ENCODE results near the gene BICD1. TPM values are rescaled to one million over a fixed set of nuclear protein-coding genes. Genes with fewer than 3 reads are reported as not detected.
"Not testable (repeated sequence)": the region's sequence is repeated elsewhere in the genome, so short reads cannot be mapped to it uniquely, and the experiment has no call there.

BICD1 gene
- total RNA-seq, 1 experiment from 2014 or later, result 8.1 TPM

DNA sequence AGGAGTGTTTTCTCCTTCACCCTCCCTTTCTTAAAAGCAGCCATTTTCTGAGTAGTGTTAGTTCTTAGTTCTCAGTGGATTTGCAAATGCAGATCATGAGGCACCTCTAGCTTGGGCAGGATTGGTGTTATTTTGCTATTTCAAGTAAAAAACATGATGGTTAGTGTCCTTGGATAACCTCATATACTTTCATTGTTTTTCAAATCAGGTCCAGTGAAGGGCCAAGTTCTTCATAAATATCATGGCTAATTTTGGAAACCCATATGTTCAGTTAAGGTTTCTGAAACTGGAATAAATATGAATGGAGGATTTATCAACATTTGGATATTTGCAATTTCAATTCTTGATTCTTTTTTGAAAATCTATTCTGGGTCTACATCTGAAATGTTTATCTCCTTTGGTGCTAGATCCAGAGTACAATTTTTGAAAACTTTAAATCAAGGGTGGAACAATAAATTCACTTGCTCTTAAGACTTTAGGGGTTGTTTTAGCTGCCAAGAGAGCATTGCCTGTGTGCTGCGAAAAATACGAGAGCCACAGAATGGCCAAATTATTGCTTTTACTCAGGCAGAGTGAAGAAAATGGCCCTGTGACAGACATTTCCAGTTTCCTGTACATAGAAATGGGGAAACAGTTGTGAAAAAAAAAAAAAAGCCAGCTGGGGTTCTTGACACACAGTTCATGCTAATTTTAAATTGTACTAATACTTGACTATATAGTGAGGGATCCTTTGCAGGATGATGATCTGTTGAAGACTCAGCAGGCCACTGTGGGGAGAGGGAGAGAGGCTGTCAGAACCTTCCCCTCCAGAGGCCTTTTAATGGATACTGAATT, 104.6 kb downstream of the BICD1 start:
- in situ Hi-C loops (cut with HindIII; ENCODE audit: low pct_unique_long_range_greater_than_20kb, low sequenced_read_pairs), result no loop called here
- DNase-seq (ENCODE audit: low read depth, low spot score), result no peak

- in situ Hi-C loops (cut with HindIII; ENCODE audit: low pct_unique_long_range_greater_than_20kb, low sequenced_read_pairs), result no loop called here
- no peak for DNase-seq (ENCODE audit: low read depth, low spot score)
Measured at GRCh38 chr12:32211900-32212156, 105.2 kb downstream of the BICD1 start.

GRCh38 chr12:32214723-32215122, 108.1 kb downstream of the BICD1 start:
- in situ Hi-C loops (cut with HindIII; ENCODE audit: low pct_unique_long_range_greater_than_20kb, low sequenced_read_pairs), result no loop called here
- no peak for DNase-seq (ENCODE audit: low read depth, low spot score)

DNA sequence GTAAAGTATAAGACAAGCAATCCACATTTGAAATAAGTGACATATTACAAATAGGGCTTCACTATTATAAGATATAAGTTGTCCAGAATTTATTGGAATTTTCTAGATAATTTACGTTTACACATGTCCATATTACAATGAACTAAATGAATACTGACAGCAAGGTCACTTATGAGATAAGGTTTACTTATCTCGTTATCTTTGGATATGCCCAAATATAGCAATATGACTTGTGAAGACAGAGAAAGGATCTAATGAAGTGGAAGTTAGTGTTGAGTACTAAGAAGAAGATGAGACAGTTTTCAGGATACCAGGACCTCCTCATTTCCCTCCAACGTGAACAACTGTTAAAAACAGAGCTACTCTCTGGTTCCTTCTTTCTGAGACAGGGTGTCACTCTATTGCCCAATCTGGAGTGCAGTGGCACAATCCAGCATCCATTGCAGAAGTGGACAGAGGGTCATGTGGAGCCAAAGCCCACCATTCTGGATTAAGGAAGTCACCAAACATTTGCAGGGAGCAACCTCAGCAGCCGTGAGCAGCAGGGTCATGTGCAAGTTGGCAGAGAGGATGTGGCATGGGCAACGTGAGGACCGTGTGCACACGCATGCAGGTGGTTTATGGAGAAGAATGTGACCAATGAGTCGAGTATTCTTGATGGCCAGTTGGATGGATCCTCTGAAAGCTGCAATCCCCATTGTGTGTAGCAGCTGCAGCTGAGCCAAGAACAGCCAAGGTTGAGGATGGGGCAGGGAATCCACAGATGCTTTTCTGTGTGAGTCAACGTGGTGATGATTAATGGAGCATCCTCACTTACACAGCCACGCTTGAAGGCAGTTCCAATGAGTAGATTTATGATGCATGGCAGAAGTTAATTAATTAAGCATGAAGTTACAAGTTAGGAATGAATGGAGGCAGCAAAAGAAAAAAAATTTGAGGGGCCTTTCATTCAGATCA, 111.0 kb downstream of the BICD1 start:
- in situ Hi-C loops (cut with HindIII; ENCODE audit: low pct_unique_long_range_greater_than_20kb, low sequenced_read_pairs), result no loop called here
- no peak for DNase-seq (ENCODE audit: low read depth, low spot score)

DNA sequence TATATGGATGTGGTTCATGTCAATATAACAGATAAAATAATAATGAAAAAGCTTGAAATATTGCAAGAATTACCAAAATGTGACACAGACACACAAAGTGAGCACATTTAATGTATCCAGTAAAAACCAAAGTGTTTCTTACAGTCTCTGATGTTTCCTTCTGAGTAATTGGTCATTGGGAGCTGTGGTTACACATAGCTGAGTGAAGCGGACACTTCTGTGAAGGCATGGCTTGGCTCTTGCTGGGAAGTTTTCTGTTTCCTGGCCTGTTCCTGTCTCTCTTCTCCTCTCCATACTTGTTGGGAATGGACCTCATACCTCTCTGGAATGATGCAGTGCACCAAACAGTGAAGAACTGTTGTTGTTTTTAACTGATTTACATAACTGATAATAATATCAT, 117.3 kb downstream of the BICD1 start:
- DNase-seq (ENCODE audit: low read depth, low spot score), result no peak
- in situ Hi-C loops (cut with HindIII; ENCODE audit: low pct_unique_long_range_greater_than_20kb, low sequenced_read_pairs), result no loop called here

DNA sequence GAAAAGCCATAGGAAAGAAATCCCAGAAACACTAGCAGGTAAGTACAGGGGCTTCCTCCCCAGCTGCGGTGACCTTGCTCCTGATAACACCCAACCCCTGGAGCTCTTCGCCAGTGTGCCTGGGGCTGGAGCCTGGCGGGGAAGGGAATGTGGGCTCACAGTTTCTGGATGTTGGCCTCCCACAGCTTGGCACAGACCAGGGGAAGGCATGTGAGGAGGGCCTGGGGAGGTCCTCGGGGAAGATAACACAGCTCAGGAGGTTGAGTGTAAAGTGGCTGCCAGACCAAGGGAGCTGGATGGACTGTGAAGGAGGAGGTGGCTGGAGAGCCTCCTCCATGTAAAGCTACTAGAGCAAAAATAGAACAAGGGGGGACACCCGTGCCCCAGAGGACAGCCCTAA, 120.1 kb downstream of the BICD1 start:
- in situ Hi-C loops (cut with HindIII; ENCODE audit: low pct_unique_long_range_greater_than_20kb, low sequenced_read_pairs), result no loop called here
- no peak for DNase-seq (ENCODE audit: low read depth, low spot score)

DNA sequence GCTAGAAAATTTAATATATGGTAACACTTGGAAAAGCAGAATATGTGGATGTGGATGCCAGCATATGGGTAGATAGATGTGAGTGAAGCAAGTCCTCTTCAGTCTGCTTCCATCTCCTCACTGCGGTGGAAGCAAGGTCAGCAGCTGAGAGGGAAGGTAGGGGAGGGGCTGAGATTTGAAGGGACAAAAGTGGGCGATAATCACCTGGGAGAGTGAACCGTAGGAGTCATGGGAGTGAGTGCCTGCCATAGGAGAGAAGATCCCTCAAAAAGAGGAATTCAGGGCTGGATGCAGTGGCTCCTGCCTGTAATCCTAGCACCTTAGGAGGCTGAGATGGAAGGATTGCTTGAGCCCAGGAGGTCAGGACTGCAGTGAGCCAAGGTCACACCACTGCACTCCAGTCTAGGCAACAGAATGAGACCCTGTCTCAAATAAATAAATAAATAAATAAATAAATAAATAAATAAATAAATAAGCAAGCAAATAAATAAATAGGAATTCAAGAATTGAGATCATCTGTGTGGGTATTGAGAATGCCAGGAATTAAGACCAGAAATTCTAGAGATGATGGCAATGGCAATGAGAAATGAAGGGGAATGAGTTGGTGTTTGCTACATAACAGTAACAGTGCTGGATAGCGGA, 123.4 kb downstream of the BICD1 start:
- DNase-seq (ENCODE audit: low read depth, low spot score), result no peak
- in situ Hi-C loops (cut with HindIII; ENCODE audit: low pct_unique_long_range_greater_than_20kb, low sequenced_read_pairs), result no loop called here

DNA sequence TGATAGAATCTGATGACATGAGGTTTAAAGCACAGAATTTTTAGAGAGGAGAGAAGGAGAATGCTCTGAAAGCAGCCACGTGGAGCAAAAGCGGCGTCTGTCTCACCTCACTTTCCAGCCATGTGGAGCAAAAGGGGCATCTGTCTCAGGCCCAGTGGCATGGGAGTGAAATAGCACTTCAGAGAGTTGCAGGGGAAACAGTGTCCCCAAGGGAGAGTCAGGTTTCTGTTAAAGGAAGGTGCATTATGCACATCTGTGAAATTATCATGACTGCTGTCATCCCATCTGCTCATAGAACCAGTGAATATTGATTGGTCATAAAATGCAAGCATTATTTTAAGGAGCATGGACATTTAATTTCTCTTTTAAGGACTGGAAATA, 124.0 kb downstream of the BICD1 start:
- no peak for DNase-seq (ENCODE audit: low read depth, low spot score)
- in situ Hi-C loops (cut with HindIII; ENCODE audit: low pct_unique_long_range_greater_than_20kb, low sequenced_read_pairs), result no loop called here

GRCh38 chr12:32231361-32231760, 124.7 kb downstream of the BICD1 start:
- in situ Hi-C loops (cut with HindIII; ENCODE audit: low pct_unique_long_range_greater_than_20kb, low sequenced_read_pairs); DNase-seq (ENCODE audit: low read depth, low spot score): not testable (repeated sequence)

GRCh38 chr12:32233568-32233967, 126.9 kb downstream of the BICD1 start:
- in situ Hi-C loops (cut with HindIII; ENCODE audit: low pct_unique_long_range_greater_than_20kb, low sequenced_read_pairs), result no loop called here
- DNase-seq (ENCODE audit: low read depth, low spot score), result no peak

GRCh38 chr12:32235251-32235650, 128.6 kb downstream of the BICD1 start:
- peak; percentile 56 for DNase-seq (ENCODE audit: low read depth, low spot score)
- in situ Hi-C loops (cut with HindIII; ENCODE audit: low pct_unique_long_range_greater_than_20kb, low sequenced_read_pairs), result no loop called here

DNA sequence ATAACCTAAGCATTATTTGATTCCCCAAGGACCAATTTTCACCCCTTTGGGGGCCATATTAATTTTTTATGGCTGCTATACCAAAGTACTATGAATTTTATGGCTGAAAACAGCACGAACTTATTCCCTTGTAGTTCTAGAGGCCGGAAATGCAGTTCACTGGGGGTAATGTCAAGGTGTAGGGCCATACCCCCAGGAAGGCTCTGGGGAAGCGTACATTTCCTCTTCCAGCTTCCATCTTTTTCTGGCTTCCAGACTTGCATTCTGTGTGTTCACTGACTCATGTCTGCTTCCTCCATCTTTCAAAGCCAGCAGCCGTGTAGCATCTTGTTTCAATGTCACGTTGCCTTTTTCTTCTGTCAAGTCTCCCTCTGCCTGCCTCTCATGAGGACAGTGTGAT, 133.5 kb downstream of the BICD1 start:
- in situ Hi-C loops (cut with HindIII; ENCODE audit: low pct_unique_long_range_greater_than_20kb, low sequenced_read_pairs), result no loop called here
- no peak for DNase-seq (ENCODE audit: low read depth, low spot score)

DNA sequence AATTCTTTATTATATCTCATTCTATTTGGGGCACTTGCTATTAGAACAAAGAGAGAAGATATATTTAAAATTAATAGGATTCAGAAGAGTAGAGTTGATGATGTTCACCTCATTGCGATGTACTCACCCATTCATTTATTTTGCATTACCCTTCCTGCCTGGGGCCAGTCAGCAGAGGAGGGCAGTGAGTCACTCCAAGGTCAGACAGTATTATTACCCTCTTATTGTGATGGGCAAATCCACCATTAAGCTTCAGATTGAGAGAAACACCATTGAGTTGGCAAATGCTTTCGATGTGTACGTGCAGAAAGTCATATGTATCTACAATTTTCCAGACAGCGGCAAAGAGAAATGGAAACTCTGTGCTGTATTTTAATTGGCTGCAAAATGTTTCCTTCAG, 134.2 kb downstream of the BICD1 start:
- DNase-seq (ENCODE audit: low read depth, low spot score), result no peak
- in situ Hi-C loops (cut with HindIII; ENCODE audit: low pct_unique_long_range_greater_than_20kb, low sequenced_read_pairs), result no loop called here

DNA sequence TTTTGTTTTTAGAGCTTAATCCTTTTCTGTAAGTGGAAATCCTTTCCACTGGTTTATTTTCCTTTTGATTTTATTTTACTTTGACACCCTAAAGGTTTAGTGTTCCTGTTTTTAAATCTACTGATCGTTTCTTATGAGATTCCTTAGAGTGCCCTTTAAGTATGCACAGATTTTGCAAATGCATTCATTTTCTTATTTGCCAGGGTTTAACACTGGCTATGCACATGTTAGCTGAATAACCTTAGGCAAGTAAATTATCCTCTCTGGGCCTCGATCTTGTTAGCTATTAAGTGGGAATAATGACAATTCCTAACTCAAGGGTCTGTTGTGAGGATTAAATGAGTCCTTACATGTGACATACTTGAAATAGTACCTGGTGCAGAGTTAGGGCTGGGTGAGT, 136.0 kb downstream of the BICD1 start:
- no peak for DNase-seq (ENCODE audit: low read depth, low spot score)
- in situ Hi-C loops (cut with HindIII; ENCODE audit: low pct_unique_long_range_greater_than_20kb, low sequenced_read_pairs), result no loop called here

DNA sequence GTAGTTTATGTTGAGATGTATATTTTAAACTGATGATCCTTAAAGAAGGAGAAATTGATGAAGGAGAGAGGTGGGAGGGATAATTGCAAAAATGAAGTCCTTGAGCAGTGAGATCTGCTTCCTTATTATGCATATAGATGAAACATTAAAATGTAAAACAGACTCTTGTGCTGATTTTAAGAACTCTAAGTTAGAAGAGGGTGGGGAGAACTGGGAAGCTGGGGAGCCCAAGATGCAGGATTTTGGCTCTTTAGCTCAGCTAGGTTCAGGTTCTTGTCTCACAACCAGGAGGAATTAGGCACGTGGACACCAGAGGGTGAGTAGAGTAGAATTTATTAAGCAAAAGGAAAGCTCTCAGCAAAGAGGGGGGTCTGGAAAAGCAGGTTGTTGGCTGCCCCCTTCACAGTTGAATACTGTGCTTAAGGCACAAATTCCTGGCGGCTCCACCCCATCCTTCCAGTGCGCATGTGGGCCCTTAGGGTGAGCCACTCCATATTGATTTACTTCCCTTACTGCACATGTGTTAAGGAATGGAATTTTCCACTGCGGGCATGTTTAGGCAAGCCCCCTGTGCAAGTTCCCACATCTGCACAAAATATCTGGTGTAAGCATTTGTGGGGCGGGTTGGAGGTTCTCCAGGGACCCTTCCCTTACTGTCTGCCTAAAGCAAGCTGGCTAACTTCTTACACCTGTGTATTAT, 141.9 kb downstream of the BICD1 start:
- DNase-seq (ENCODE audit: low read depth, low spot score), result no peak
- in situ Hi-C loops (cut with HindIII; ENCODE audit: low pct_unique_long_range_greater_than_20kb, low sequenced_read_pairs), result no loop called here

DNA sequence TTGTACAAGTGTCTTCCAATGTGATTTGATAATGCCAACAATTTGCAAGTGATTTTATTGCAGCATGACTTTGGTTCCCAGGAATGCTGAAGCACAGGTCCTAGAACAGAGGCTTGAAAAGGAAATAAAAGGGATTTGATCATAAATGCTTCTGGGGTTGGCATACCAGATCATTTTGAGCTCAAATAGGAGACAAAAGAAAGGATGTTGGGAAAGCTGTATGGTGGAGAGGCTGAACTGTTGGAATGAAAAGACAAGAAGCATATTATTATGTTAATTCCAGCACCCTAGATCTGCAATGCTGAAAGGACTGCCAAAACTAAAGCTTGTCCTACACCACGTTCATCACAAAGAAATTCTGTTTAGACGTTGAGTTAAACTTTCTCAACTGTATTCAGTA, 143.1 kb downstream of the BICD1 start:
- in situ Hi-C loops (cut with HindIII; ENCODE audit: low pct_unique_long_range_greater_than_20kb, low sequenced_read_pairs), result no loop called here

GRCh38 chr12:32252199-32253073, 145.8 kb downstream of the BICD1 start:
- no peak for DNase-seq (ENCODE audit: low read depth, low spot score)

More for the DNA sequence above, 143.1 kb downstream of the BICD1 start:
- DNase-seq (ENCODE audit: low read depth, low spot score), result no peak

More at GRCh38 chr12:32252199-32253073, 145.8 kb downstream of the BICD1 start:
- in situ Hi-C loops (cut with HindIII; ENCODE audit: low pct_unique_long_range_greater_than_20kb, low sequenced_read_pairs), result no loop called here
